HT1080 (cell line): ENCODE results near the gene CDKN1A. TPM values are rescaled to one million over a fixed set of nuclear protein-coding genes. Genes with fewer than 3 reads are reported as not detected.

Experiments used
- small RNA-seq: library from RNA; depleted of rRNA; stranded (forward); fragments of <200 nt; gene quantifications from one replicate; pipeline ENCODE3, GENCODE V24; 2014
- total RNA-seq: library from RNA; depleted of rRNA; stranded (reverse); fragments of >200 nt; shearing (Covaris generic); gene quantifications from 2 replicates; pipeline ENCODE4 v1.2.3, GENCODE V29; 2014; rRNA removed

The CDKN1A gene
- total RNA-seq, 1 experiment from 2014 or later: 200 TPM

Small RNAs within 50 kb of the gene (small RNA-seq; reads per million reads assigned to genes)
- not detected for gene RF00019
- gene RNU1-88P: 0.18 reads per million

Other genes with a start within 250 kb of the CDKN1A start
- not detected in 2 replicates for gene PXT1, start 235.9 kb upstream of the CDKN1A start, total RNA-seq
- gene KCTD20, start 235.7 kb upstream of the CDKN1A start, total RNA-seq: 26.0 and 29.9 TPM in 2 replicates
- 8.3 and 9.1 TPM in 2 replicates for gene STK38, start 131.2 kb upstream of the CDKN1A start, total RNA-seq
- 335 and 412 TPM in 2 replicates for gene SRSF3, start 84.4 kb upstream of the CDKN1A start, total RNA-seq
- gene RAB44, start 19.1 kb downstream of the CDKN1A start, total RNA-seq: not detected in 2 replicates
- 1.3 and 1.5 TPM in 2 replicates for gene CPNE5, start 160.7 kb downstream of the CDKN1A start, total RNA-seq
- 49.7 and 60.3 TPM in 2 replicates for gene PPIL1, start 196.1 kb downstream of the CDKN1A start, total RNA-seq
- 49.3 and 59.0 TPM in 2 replicates for gene C6orf89, start 207.2 kb downstream of the CDKN1A start, total RNA-seq